ENCODE results near the gene SELENOI.
"Not testable (repeated sequence)": the region's sequence is repeated elsewhere in the genome, so short reads cannot be mapped to it uniquely, and the experiment has no call there.

Gene SELENOI

GRCh38 chr2:26345545-26346453, at the start of gene SELENOI:
Gene SELENOI, plus strand, starts transcription at chr2:26346143. Its CDS starts 90 bp downstream, at chr2:26346233.
- in situ Hi-C loops (cut with HindIII; ENCODE audit: low sequenced_read_pairs): no loop called here

DNA sequence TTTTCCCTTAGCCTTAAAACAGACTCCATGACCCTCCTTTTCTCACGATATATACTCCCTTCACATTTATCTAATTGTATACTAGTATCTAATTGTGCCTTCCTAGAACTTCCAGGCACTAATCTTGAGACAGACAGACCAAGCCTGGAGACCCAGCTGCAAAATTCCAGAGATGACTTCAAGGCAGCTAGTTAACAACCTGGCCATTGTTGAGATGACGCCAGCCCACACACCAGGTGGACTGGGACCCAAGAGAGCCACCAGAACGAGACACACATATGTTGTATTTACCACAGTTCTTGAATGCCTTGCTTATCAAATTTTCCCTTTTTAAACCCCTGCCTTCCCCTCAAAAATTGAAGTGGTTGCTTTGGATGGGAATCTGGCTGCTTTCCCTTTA, 48.9 kb upstream of the SELENOI start:
- in situ Hi-C loops (cut with HindIII; ENCODE audit: low sequenced_read_pairs): no loop called here

DNA sequence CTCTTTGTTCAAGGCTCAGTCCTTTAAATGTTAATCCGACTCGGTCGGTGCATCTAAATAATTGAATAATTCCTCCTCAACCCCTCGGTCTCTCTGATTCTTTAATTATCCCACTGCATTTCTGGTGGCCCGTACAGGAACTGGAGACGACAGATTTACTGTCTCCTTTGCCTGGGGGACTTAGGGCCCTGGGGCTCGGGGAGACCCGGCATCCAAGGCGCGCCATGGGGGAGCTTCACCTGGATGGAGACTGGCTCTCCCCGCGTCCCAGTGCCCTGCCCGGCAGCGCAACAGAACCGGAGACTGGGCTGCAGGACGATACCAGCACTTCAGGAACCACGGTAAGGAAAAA, 47.7 kb upstream of the SELENOI start:
- in situ Hi-C loops (cut with HindIII; ENCODE audit: low sequenced_read_pairs): no loop called here

DNA sequence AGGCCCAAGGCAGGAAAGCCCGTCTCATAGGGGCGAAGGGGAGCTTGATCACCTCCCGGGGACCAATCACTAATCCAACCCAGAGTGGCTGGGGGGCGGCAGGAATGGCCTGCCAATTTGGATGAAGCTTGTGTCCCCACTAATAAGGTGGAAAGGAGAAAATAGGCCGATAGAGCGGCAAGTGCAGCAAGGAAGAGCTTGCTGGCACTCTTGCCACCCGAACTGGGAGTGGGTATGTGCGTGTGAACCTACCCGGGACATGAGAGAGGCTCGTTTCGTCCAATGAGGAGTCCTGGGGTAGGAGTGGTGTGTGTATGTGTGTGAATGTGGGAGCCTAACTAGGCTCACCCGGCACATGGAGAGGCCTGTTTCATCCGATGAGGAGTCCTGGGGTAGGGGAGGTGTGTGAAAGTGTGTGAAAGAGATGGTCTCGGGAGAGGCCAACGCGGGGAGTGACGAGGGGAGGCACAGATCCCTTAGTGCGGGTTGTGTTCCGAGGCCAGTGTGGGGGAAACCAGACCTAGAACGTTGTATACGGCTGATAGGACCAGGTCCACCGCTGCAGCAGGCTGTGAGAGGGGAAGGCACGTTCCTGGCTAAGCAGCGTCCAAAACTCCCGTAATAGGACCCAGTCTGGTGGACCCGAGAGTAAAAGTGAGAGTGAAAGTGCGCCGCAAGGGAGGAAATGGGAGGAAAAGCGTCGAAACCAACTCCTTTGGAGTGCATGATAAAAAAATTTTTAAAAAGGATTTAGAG, 47.1 kb upstream of the SELENOI start:
- in situ Hi-C loops (cut with HindIII; ENCODE audit: low sequenced_read_pairs): no loop called here

DNA sequence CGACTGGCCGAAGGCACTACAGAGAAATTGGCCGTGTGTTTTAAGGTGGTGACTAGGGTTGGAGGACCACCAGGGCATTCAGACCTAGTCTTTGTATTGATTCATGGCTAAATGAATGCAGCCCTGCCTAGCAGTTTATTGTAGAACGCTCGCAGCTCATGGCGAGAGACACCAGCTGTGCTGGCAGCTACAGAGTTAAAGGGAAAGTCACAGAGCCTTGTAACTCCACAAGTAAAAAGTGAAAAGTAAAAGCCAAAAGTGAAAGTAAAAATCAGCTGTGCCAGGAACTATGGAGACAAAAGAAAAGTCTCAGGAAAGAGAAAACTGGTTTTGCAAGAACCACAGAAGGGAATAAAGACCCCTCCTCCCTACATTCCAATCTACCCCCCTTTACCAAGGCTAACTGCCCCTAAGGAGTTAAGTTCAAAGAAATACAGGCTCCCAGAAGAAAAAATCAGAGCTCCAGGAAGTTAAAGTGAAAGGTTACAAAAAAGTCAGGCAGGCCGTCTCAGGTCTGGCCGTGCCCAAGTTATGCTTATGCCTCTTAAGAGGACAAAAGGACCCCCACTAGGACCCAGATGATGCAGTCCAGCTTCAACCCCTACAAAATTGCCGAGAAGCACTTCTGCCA, 46.4 kb upstream of the SELENOI start:
- in situ Hi-C loops (cut with HindIII; ENCODE audit: low sequenced_read_pairs): no loop called here

- in situ Hi-C loops (cut with HindIII; ENCODE audit: low sequenced_read_pairs): no loop called here
These were observed 45.6 kb upstream of the SELENOI start for GRCh38 chr2:26300234-26300925.

DNA sequence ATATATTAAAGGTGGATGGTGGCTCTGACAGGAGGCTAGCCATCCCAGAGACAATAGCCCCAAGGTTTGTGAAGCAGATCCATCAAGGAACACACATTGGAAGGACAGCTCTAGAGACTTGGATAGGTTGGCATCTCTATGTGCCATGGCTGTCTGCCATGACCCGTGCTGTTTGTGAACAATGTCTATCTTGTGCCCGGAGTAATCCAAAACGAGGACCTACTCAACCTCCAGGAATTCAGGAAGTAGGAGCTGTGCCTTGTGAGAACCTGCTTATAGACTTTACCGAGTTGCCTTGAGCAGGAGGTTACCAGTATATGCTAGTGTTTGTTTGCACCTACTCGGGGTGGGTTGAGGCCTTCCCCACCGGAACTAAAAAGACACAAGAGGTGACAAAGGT, 43.1 kb upstream of the SELENOI start:
- in situ Hi-C loops (cut with HindIII; ENCODE audit: low sequenced_read_pairs): no loop called here

GRCh38 chr2:26305094-26305493, 40.8 kb upstream of the SELENOI start:
- in situ Hi-C loops (cut with HindIII; ENCODE audit: low sequenced_read_pairs): not testable (repeated sequence)

- in situ Hi-C loops (cut with HindIII; ENCODE audit: low sequenced_read_pairs): no loop called here
These were observed 40.4 kb upstream of the SELENOI start for GRCh38 chr2:26305540-26305939.

- in situ Hi-C loops (cut with HindIII; ENCODE audit: low sequenced_read_pairs): no loop called here
These were observed 36.0 kb upstream of the SELENOI start for GRCh38 chr2:26309921-26310320.

DNA sequence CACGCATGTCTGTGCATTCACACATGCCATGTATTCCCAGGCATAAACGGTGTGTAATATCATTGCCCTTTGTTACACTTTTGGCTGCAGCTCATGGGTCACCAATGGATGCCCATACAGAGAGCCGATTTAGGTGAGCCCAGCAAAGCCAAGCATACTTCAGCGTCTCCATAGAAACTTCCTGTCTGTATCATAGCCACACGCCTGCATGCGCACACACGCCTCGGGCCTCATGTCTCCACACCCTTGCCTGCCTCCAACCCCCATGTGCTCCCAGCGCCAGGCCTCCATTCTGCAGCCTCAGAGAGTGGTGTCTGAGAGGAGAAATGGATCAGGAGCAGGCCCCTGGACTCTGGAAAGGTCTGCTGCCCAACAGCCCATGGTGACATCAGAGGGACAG, 33.5 kb upstream of the SELENOI start:
- in situ Hi-C loops (cut with HindIII; ENCODE audit: low sequenced_read_pairs): no loop called here

- in situ Hi-C loops (cut with HindIII; ENCODE audit: low sequenced_read_pairs): no loop called here
These were observed 32.5 kb upstream of the SELENOI start for GRCh38 chr2:26313446-26313845.

DNA sequence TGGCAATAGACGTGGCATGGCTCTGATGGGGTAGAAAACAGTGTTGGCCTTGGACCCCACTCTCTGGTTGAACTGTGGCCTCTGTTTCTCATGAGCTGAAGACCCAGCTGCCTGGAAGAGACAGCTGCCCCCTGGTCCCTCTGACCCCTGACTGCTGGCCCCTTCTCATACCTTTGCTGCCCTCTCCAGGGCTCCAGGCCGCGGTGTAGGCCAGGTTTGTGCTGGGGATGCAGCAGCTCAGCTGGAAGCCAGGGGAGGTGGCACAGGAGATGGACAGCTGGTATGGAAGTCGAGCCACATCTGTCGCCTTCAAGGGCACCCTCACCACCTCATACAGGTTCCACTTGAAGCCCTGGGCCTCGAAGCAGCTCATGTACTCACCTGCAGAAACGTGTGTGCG, 31.7 kb upstream of the SELENOI start:
- in situ Hi-C loops (cut with HindIII; ENCODE audit: low sequenced_read_pairs): no loop called here

GRCh38 chr2:26316041-26316440, 29.9 kb upstream of the SELENOI start:
- in situ Hi-C loops (cut with HindIII; ENCODE audit: low sequenced_read_pairs): no loop called here

- in situ Hi-C loops (cut with HindIII; ENCODE audit: low sequenced_read_pairs): no loop called here
These were observed 29.1 kb upstream of the SELENOI start for GRCh38 chr2:26316845-26317244.

GRCh38 chr2:26317377-26318105, 28.4 kb upstream of the SELENOI start:
- in situ Hi-C loops (cut with HindIII; ENCODE audit: low sequenced_read_pairs): no loop called here

- in situ Hi-C loops (cut with HindIII; ENCODE audit: low sequenced_read_pairs): no loop called here
These were observed 27.0 kb upstream of the SELENOI start for GRCh38 chr2:26318950-26319349.

DNA sequence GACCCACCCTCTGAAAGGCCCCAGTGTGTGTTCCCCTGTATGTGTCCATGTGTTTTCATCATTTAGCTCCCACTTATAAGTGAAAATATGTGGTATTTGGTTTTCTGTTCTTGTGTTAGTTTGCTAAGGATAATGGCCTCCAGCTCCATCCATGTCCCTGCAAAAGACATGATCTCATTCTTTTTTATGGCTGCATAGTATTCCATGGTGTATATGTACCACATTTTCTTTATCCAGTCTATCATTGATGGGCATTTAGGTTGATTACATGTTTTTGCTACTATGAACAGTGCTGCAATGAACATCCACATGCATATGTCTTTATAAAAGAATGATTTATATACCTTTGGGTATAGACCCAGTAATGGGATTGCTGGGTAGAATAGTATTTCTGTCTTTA, 21.5 kb upstream of the SELENOI start:
- in situ Hi-C loops (cut with HindIII; ENCODE audit: low sequenced_read_pairs): not testable (repeated sequence)

DNA sequence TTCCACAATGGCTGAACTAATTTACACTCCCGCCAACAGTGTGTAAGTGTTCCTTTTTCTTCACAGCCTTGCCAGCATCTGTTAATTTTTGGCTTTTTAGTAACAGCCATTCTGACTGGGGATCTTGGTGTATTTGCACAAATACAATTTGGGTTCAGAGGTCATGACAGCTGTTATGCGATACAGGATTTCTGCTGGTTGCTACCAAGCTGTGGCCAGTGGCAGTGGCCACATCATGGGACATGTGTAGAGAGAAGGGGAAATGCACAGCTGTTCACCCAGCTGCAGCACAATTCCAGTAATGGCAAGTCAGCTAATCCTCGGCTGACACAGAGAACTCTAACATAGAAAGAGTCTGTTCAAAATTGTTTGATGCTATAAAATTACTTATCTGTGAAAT, 21.0 kb upstream of the SELENOI start:
- in situ Hi-C loops (cut with HindIII; ENCODE audit: low sequenced_read_pairs): no loop called here

- in situ Hi-C loops (cut with HindIII; ENCODE audit: low sequenced_read_pairs): no loop called here
These were observed 20.1 kb upstream of the SELENOI start for GRCh38 chr2:26325851-26326250.

All from DLD1 (cell line).